OCI-LY7 (cell line): Measurements from ENCODE around the gene TAT. TPM values are rescaled to one million over a fixed set of nuclear protein-coding genes. Genes with fewer than 3 reads are reported as not detected.

Source experiments
- BruUV-seq: library from RNA; stranded (reverse); fragments of 400-500 nt; replicated peaks from 2 replicates; lab custom pipeline; 2021; lab: Mats Ljungman, UMichigan
- CTCF ChIA-PET: fragments of 300-600 bp; sonication (Branson Sonifier 250); formaldehyde crosslinking; loops from one replicate; lab custom pipeline; 2022; ENCODE audit warnings: antibody characterized with exemption; ENCODE audit not compliant: unreplicated experiment; lab: Charles Lee
- POLR2A ChIA-PET: fragments of 300-600 bp; sonication (Branson Sonifier 250); formaldehyde crosslinking; loops from one replicate; lab custom pipeline; 2022; ENCODE audit warnings: antibody characterized with exemption; lab: Charles Lee
- DNase-seq: peaks from one replicate; pipeline ENCODE4 v3.0.0-alpha.2; 2015; ENCODE audit warnings: low spot score
- H2AFZ ChIP-seq: fragments of 200-600 bp; sonication (generic), shearing (Covaris generic); 2 replicates; pipeline ENCODE4 v1.6.1; 2014; ENCODE audit warnings: mild to moderate bottlenecking, antibody characterized with exemption, low read length, moderate library complexity
- H3K27ac ChIP-seq: fragments of 200-600 bp; sonication (generic); 2 replicates; pipeline ENCODE4 v1.5.1; 2014; ENCODE audit warnings: mixed run types, low read depth, mild to moderate bottlenecking, moderate library complexity, low read length, inconsistent platforms; ENCODE audit not compliant: poor library complexity, severe bottlenecking
- H3K36me3 ChIP-seq: fragments of 200-600 bp; sonication (generic); 2 replicates; pipeline ENCODE4 v1.6.1; 2014; ENCODE audit warnings: mild to moderate bottlenecking, antibody characterized with exemption, low read length, moderate library complexity, mixed read lengths; ENCODE audit not compliant: insufficient read depth
- H3K4me1 ChIP-seq: fragments of 200-600 bp; sonication (generic); 2 replicates; pipeline ENCODE4 v1.5.1; 2014; ENCODE audit warnings: mild to moderate bottlenecking, low read length; ENCODE audit not compliant: insufficient read depth, poor library complexity, severe bottlenecking
- H3K4me2 ChIP-seq: fragments of 200-600 bp; sonication (generic); 2 replicates; pipeline ENCODE4 v1.6.1; 2014; ENCODE audit warnings: mild to moderate bottlenecking, low read length
- H3K4me3 ChIP-seq: fragments of 200-600 bp; sonication (generic); 2 replicates; pipeline ENCODE4 v1.5.1; 2014; ENCODE audit warnings: mild to moderate bottlenecking, low read depth, low read length; ENCODE audit not compliant: poor library complexity, severe bottlenecking
- H3K79me2 ChIP-seq: fragments of 200-600 bp; sonication (generic); 2 replicates; pipeline ENCODE4 v1.6.1; 2016; ENCODE audit warnings: low read depth, mild to moderate bottlenecking, low read length, moderate library complexity, mixed read lengths; ENCODE audit not compliant: insufficient read depth
- H3K9me2 ChIP-seq: fragments of 200-600 bp; sonication (generic); 2 replicates; pipeline ENCODE4 v1.6.1; 2016; ENCODE audit warnings: mild to moderate bottlenecking, low read length, mixed read lengths; ENCODE audit not compliant: insufficient read depth
- H3K9me3 ChIP-seq: fragments of 200-600 bp; sonication (generic); 2 replicates; pipeline ENCODE4 v1.6.1; 2014; ENCODE audit warnings: mild to moderate bottlenecking, mixed run types, low read length, mixed read lengths
- H4K20me1 ChIP-seq: fragments of 200-600 bp; sonication (generic); 2 replicates; pipeline ENCODE4 v1.6.1; 2014; ENCODE audit warnings: mild to moderate bottlenecking, antibody characterized with exemption, low read length, moderate library complexity, mixed read lengths; ENCODE audit not compliant: insufficient read depth
- CTCF ChIP-seq: fragments of 200-600 bp; sonication (generic); conservative IDR thresholded peaks from 2 replicates; pipeline ENCODE4 v1.5.1; 2014; ENCODE audit warnings: mild to moderate bottlenecking, antibody characterized with exemption, low read length, moderate library complexity, mixed read lengths
- EZH2phosphoT487 ChIP-seq: fragments of 200-600 bp; sonication (generic); IDR thresholded peaks from 2 replicates; pipeline ENCODE4 v1.6.1; 2018; ENCODE audit warnings: low read depth, borderline replicate concordance, mild to moderate bottlenecking, mixed run types, antibody characterized with exemption, low read length, moderate library complexity, mixed read lengths
- intact Hi-C: fragments of 100-400 bp; cut with micrococcal nuclease; formaldehyde crosslinking; loops from one replicate; pipeline ENCODE4 v1.10.0; 2022; ENCODE audit not compliant: unreplicated experiment
- small RNA-seq: library from RNA; depleted of rRNA; stranded (forward); fragments of <200 nt; gene quantifications from one replicate; pipeline ENCODE3, GENCODE V24; 2014
- total RNA-seq, 2 experiments: library from RNA; depleted of rRNA in 1 of 2; stranded (reverse); fragments of >200 nt in 1 of 2; shearing (Covaris generic) in 1 of 2; gene quantifications; 2 replicates each; pipeline ENCODE4 v1.2.3, GENCODE V29; 2014 to 2022

The TAT gene
- total RNA-seq, 2 experiments from 2014 or later, result not detected

GRCh38 chr16:71524566-71525553, 52.0 kb downstream of the TAT start:
- H3K9me2 ChIP-seq, result no peaks in the 10 kb centered on the region
- H2AFZ ChIP-seq, result peak overlapping the region; percentile 73; the same call in 1 of the 2 replicates
- peaks cover 26% of the 10 kb centered on the region for H3K4me1 ChIP-seq
- no peak overlapping the region for H3K27ac ChIP-seq
- intact Hi-C loops, result no loop called here
- no peak for TF ChIP-seq EZH2phosphoT487
- no peak for TF ChIP-seq CTCF
- H3K4me2 ChIP-seq, result no peak overlapping the region
- ChIA-PET POLR2A (no interaction called here), CTCF (no interaction called here)
- no peak overlapping the region for H3K4me3 ChIP-seq
- no peaks in the 10 kb centered on the region for H3K36me3 ChIP-seq
- no peak for DNase-seq
- no peaks in the 10 kb centered on the region for H3K79me2 ChIP-seq
- no peaks in the 10 kb centered on the region for H3K9me3 ChIP-seq
- H4K20me1 ChIP-seq, result no peaks in the 10 kb centered on the region
- BruUV-seq, result no TSS peak

GRCh38 chr16:71520550-71520949, 56.3 kb downstream of the TAT start:
- Histone ChIP-seq H3K9me3 (no peaks in the 10 kb centered on the region), H3K79me2 (no peaks in the 10 kb centered on the region), H3K27ac (no peak overlapping the region), H3K4me3 (no peak overlapping the region), H3K4me1 (peaks cover 3% of the 10 kb centered on the region), H3K9me2 (no peaks in the 10 kb centered on the region), H3K4me2 (no peak overlapping the region), H2AFZ (no peak overlapping the region), H4K20me1 (no peaks in the 10 kb centered on the region), H3K36me3 (no peaks in the 10 kb centered on the region)
- no peak for DNase-seq
- no TSS peak for BruUV-seq
- CTCF ChIA-PET, result no interaction called here
- intact Hi-C loops, result no loop called here
- POLR2A ChIA-PET, result no interaction called here
- no peak for TF ChIP-seq CTCF
- TF ChIP-seq EZH2phosphoT487, result no peak

Small RNAs within 50 kb of the gene (small RNA-seq; reads per million reads assigned to genes)
- gene RNU6-1061P, result not detected

Other genes with a start within 250 kb of the TAT start
- not detected in 2 replicates for gene CALB2, start 218.4 kb downstream of the TAT start, total RNA-seq (2014; rRNA removed; shearing (Covaris generic))
- gene CALB2, start 218.4 kb downstream of the TAT start, total RNA-seq (2022), result not detected in 2 replicates
- gene TLE7, start 135.0 kb downstream of the TAT start, total RNA-seq (2014; rRNA removed; shearing (Covaris generic)), result not detected in 2 replicates
- gene TLE7, start 135.0 kb downstream of the TAT start, total RNA-seq (2022), result not detected in 2 replicates
- 6.2 and 7.4 TPM in 2 replicates for gene ZNF23, start 114.8 kb downstream of the TAT start, total RNA-seq (2014; rRNA removed; shearing (Covaris generic))
- 11.3 and 11.8 TPM in 2 replicates for gene ZNF23, start 114.8 kb downstream of the TAT start, total RNA-seq (2022)
- 3.5 and 3.7 TPM in 2 replicates for gene ZNF19, start 87.8 kb downstream of the TAT start, total RNA-seq (2014; rRNA removed; shearing (Covaris generic))
- 3.9 and 5.3 TPM in 2 replicates for gene ZNF19, start 87.8 kb downstream of the TAT start, total RNA-seq (2022)
- 4.5 and 6.6 TPM in 2 replicates for gene CHST4, start 50.7 kb downstream of the TAT start, total RNA-seq (2014; rRNA removed; shearing (Covaris generic))
- gene CHST4, start 50.7 kb downstream of the TAT start, total RNA-seq (2022), result 0.28 and 0.29 TPM in 2 replicates
- gene MARVELD3, start 49.1 kb upstream of the TAT start, total RNA-seq (2014; rRNA removed; shearing (Covaris generic)), result not detected in 2 replicates
- gene MARVELD3, start 49.1 kb upstream of the TAT start, total RNA-seq (2022), result not detected in 2 replicates
- gene PHLPP2, start 147.6 kb upstream of the TAT start, total RNA-seq (2014; rRNA removed; shearing (Covaris generic)), result 5.9 and 6.7 TPM in 2 replicates
- 13.6 and 14.8 TPM in 2 replicates for gene PHLPP2, start 147.6 kb upstream of the TAT start, total RNA-seq (2022)
- 57.3 and 57.9 TPM in 2 replicates for gene AP1G1, start 231.7 kb upstream of the TAT start, total RNA-seq (2014; rRNA removed; shearing (Covaris generic))
- 68.0 and 89.7 TPM in 2 replicates for gene AP1G1, start 231.7 kb upstream of the TAT start, total RNA-seq (2022)